HG03039 (cell line): ENCODE data around the gene PRKG2.

Experiments
- ATAC-seq: cut with Tn5 transposase; IDR thresholded peaks from one replicate; pipeline ENCODE4 v1.9.1; 2021; ENCODE audit warnings: mild to moderate bottlenecking, moderate library complexity; ENCODE audit not compliant: unreplicated experiment

The PRKG2 gene

DNA sequence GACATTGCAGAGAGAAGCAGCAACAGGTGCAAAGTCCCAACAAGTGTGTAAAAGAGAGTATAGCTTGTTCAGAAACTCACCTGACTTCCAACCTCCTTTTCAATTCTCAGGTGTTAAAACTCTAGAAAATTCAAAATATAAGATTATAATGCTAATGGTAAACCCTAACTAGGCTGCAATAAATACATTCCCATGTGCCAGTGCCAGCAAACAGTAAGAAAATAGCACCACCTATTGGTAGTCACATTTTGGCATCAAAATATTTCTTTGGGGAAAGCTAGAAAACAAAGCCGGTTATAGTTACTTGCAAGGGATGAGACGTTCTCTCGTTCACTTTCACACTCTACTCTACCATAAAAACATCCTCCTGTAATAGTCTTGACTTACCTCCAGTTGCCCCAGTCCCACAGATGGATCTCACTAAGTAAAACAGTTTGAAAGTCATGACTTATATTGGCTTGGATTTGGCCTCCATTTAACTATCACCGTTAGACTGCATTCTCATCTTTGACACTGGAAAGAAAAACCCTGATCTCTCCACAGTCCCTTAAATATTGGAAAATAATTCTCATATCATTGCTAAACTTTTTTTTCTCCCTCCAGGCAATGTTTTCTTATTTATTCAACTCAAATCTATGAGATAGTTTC lies 174.9 kb downstream of the PRKG2 start:
- ATAC-seq, result no peak

DNA sequence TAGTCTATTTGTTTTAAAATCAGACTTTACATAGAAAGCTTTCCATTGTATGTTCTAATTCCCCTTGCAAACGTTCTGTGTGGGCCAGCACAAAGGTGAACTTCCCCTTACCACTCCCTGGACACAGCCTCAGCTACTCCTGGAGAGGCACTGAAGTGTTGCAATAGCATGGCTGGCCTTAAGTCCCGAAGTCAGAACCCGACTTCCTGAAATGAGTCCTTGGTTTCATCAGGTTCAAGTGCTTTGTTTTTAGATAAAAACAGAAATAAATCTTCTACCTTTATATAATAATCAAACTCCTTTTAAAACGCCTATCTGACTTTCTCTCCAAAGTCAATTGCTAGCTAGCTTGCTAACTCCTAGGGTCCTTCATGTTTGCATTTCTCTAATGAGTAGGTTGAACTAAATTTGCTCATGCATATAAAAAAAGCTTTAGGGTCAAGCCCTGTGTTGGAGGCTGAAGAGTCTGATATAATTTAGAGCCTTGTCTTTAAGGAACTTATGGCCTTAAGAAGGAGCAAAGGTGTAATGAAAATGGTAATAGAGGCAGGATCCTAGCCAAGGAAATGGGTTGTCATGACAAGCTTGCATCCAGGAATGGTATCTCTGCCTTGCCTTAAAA lies 175.6 kb downstream of the PRKG2 start:
- ATAC-seq, result no peak

DNA sequence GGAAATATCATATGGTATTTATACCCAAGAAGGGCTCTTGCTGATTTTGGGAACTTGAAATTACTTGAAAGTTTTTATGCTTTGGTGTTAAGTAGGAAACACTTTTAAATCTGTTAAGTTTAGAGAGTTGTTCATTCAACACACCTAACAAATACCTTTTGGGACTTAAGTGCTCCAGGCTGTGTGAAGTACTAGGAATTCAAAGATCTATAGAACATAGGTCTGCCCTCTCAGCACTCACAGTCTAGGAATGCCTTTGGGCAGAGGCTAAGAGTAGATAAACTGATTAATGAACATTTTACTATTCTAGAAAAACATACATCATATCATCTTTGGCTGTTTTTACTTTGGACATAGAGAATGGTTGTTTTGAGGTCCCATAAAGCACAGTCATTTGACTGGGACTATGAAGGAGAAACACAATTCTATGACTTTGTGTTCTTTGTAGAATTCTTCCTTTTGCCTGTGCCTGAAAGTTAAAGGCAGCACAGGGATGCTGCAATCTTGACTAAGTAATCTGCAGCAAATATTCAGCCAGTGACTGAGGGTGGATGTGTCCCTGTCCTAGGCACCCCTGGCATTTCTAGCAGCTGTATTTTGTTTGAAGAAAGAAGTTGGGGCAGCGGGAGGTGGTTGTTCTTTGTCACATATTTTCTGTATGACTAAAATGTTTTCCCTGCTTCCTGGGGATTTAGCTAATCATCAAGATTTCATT lies 176.2 kb downstream of the PRKG2 start:
- ATAC-seq, result no peak
